ENCODE results near the gene TMEM53.

- TF ChIP-seq CTCF (IDR thresholded peaks at IDR 0.05; ENCODE audit: control extremely low read depth in 1 of 3, insufficient read depth in 1 of 3, low read depth in 1 of 3, low read length in 3 of 3) (no peak), ASH2L (IDR thresholded peaks at IDR 0.05; ENCODE audit: low read length) (no peak), EZH2 (IDR thresholded peaks at IDR 0.05; ENCODE audit: low read depth, low read length, severe bottlenecking) (no peak), CBX8 (IDR thresholded peaks at IDR 0.05; ENCODE audit: borderline replicate concordance, low read depth, low read length) (no peak)
These were observed 62.4 kb downstream of the TMEM53 start for GRCh38 chr1:44611866-44612265.

All from H1 (cell line).